ENCODE data around the gene CLTCL1.

- TF ChIP-seq CTCF (IDR thresholded peaks at IDR 0.05) (no peak), POLR2AphosphoS5 (IDR thresholded peaks at IDR 0.05; ENCODE audit: insufficient read depth in 1 of 2, low read depth in 1 of 2) (no peak), POLR2A (IDR thresholded peaks at IDR 0.05) (no peak)
Measured at GRCh38 chr22:19201130-19201868, 90.2 kb downstream of the CLTCL1 start.
